Activated CD8-positive, alpha-beta T cell treated with anti-CD3 and anti-CD28 coated beads for 36 hours (primary cell): ENCODE measurements around the gene GALNTL6. TPM values are rescaled to one million over a fixed set of nuclear protein-coding genes. Genes with fewer than 3 reads are reported as not detected.

Experiments
- ATAC-seq: fragments of 200-7000 bp; cut with Tn5 transposase; one replicate; pipeline ENCODE4 v1.10.0; 2021; ENCODE audit warnings: mild to moderate bottlenecking, moderate library complexity
- CTCF ChIA-PET: fragments of 350-600 bp; sonication (Branson Sonifier 250); formaldehyde crosslinking; loops from one replicate; lab custom pipeline; 2021; ENCODE audit warnings: antibody characterized with exemption; lab: Charles Lee
- POLR2A ChIA-PET: fragments of 350-600 bp; sonication (Branson Sonifier 250); formaldehyde crosslinking; loops from one replicate; lab custom pipeline; 2021; ENCODE audit warnings: antibody characterized with exemption; lab: Charles Lee
- DNase-seq: peaks from one replicate; pipeline ENCODE4 v3.0.0-alpha.2; 2020
- H3K27ac Mint-ChIP-seq: one replicate; pipeline ENCODE4 v1.8.0; 2021; ENCODE audit warnings: mild to moderate bottlenecking, mixed read lengths
- H3K27me3 Mint-ChIP-seq: one replicate; pipeline ENCODE4 v1.8.0; 2021; ENCODE audit warnings: mixed read lengths
- H3K36me3 Mint-ChIP-seq: one replicate; pipeline ENCODE4 v1.8.0; 2021; ENCODE audit warnings: low read depth, mixed read lengths
- H3K4me1 Mint-ChIP-seq: one replicate; pipeline ENCODE4 v1.8.0; 2021; ENCODE audit warnings: low read depth, mixed read lengths
- H3K4me3 Mint-ChIP-seq: one replicate; pipeline ENCODE4 v1.8.0; 2021; ENCODE audit warnings: mild to moderate bottlenecking, moderate library complexity, mixed read lengths
- H3K9me3 Mint-ChIP-seq: one replicate; pipeline ENCODE4 v1.8.0; 2021; ENCODE audit warnings: mixed read lengths
- CTCF ChIP-seq: fragments of 200-600 bp; IDR thresholded peaks from one replicate; pipeline ENCODE4 v1.8.0; 2022; ENCODE audit warnings: antibody characterized with exemption, mild to moderate bottlenecking
- intact Hi-C: fragments of 100-400 bp; cut with micrococcal nuclease; formaldehyde crosslinking; loops from one replicate; pipeline ENCODE4 v1.10.0; 2022
- total RNA-seq, 2 experiments: library from RNA; stranded (reverse); gene quantifications; one replicate each; pipeline ENCODE4 v1.2.3, GENCODE V29; 2021

Gene GALNTL6
- total RNA-seq, 2 experiments from 2014 or later: not detected

GRCh38 chr4:172152284-172152683, 339.1 kb downstream of the GALNTL6 start:
- TF ChIP-seq CTCF: no peak
- H3K27ac Mint-ChIP-seq: no peak overlapping the region
- H3K4me3 Mint-ChIP-seq: no peak overlapping the region
- no peak for DNase-seq
- no peaks in the 10 kb centered on the region for H3K36me3 Mint-ChIP-seq
- H3K27me3 Mint-ChIP-seq: no peaks in the 10 kb centered on the region
- intact Hi-C loops: no loop called here
- ChIA-PET POLR2A (no interaction called here), CTCF (no interaction called here)
- no peak for ATAC-seq
- H3K4me1 Mint-ChIP-seq: no peaks in the 10 kb centered on the region
- peaks cover 2% of the 10 kb centered on the region for H3K9me3 Mint-ChIP-seq

GRCh38 chr4:172153719-172154118, 340.5 kb downstream of the GALNTL6 start:
- Mint-ChIP-seq H3K36me3 (no peaks in the 10 kb centered on the region), H3K4me1 (no peaks in the 10 kb centered on the region), H3K4me3 (no peak overlapping the region), H3K27me3 (no peaks in the 10 kb centered on the region), H3K9me3 (no peaks in the 10 kb centered on the region), H3K27ac (no peak overlapping the region)
- ATAC-seq (no peak), DNase-seq (no peak)
- intact Hi-C loops: no loop called here
- POLR2A ChIA-PET: no interaction called here
- no peak for TF ChIP-seq CTCF
- CTCF ChIA-PET: no interaction called here

GRCh38 chr4:172155838-172156345, 342.7 kb downstream of the GALNTL6 start:
- no peak overlapping the region for H3K27ac Mint-ChIP-seq
- ATAC-seq (no peak), DNase-seq (no peak)
- ChIA-PET POLR2A (no interaction called here), CTCF (no interaction called here)
- no peaks in the 10 kb centered on the region for H3K27me3 Mint-ChIP-seq
- no peaks in the 10 kb centered on the region for H3K4me1 Mint-ChIP-seq
- no peaks in the 10 kb centered on the region for H3K9me3 Mint-ChIP-seq
- intact Hi-C loops: no loop called here
- no peak for TF ChIP-seq CTCF
- no peaks in the 10 kb centered on the region for H3K36me3 Mint-ChIP-seq
- H3K4me3 Mint-ChIP-seq: no peak overlapping the region

GRCh38 chr4:172157946-172158345, 344.7 kb downstream of the GALNTL6 start:
- Mint-ChIP-seq H3K36me3 (no peaks in the 10 kb centered on the region), H3K27me3 (no peaks in the 10 kb centered on the region), H3K27ac (no peak overlapping the region), H3K9me3 (no peaks in the 10 kb centered on the region), H3K4me3 (no peak overlapping the region), H3K4me1 (no peaks in the 10 kb centered on the region)
- POLR2A ChIA-PET: no interaction called here
- intact Hi-C loops: no loop called here
- no peak for TF ChIP-seq CTCF
- CTCF ChIA-PET: no interaction called here
- DNase-seq (no peak), ATAC-seq (no peak)

GRCh38 chr4:172163215-172163614, 350.0 kb downstream of the GALNTL6 start:
- Mint-ChIP-seq H3K36me3 (no peaks in the 10 kb centered on the region), H3K27me3 (no peaks in the 10 kb centered on the region), H3K4me1 (no peaks in the 10 kb centered on the region), H3K4me3 (no peak overlapping the region), H3K9me3 (peaks cover 4% of the 10 kb centered on the region), H3K27ac (no peak overlapping the region)
- DNase-seq (no peak), ATAC-seq (no peak)
- intact Hi-C loops: no loop called here
- POLR2A ChIA-PET: no interaction called here
- CTCF ChIA-PET: no interaction called here
- TF ChIP-seq CTCF: no peak
